HCT116 (cell line): ENCODE measurements around the gene PAX7. TPM values are rescaled to one million over a fixed set of nuclear protein-coding genes. Genes with fewer than 3 reads are reported as not detected.

Source experiments
- ATAC-seq: fragments of 200-7000 bp; cut with Tn5 transposase; 2 replicates; pipeline ENCODE4 v1.9.1; 2020; ENCODE audit warnings: mild to moderate bottlenecking, moderate library complexity
- BruUV-seq: library from RNA; stranded (reverse); fragments of 400-500 nt; replicated peaks from 2 replicates; lab custom pipeline; 2021; lab: Mats Ljungman, UMichigan
- CTCF ChIA-PET: fragments of 300-600 bp; sonication (Branson Sonifier 250); formaldehyde crosslinking; loops from one replicate; lab custom pipeline; 2021; ENCODE audit warnings: antibody characterized with exemption; lab: Charles Lee
- POLR2A ChIA-PET: fragments of 300-600, 350-600 bp; sonication (Branson Sonifier 250); formaldehyde crosslinking; loops from one replicate; lab custom pipeline; 2021; ENCODE audit warnings: antibody characterized with exemption; lab: Charles Lee
- RAD21 ChIA-PET, 2 experiments: fragments of 300-600 bp; sonication (Branson Sonifier 250); formaldehyde crosslinking; loops; one replicate each; lab custom pipeline; 2023; ENCODE audit warnings: low total read pairs in 2 of 2; ENCODE audit not compliant: uncharacterized antibody in 2 of 2, unreplicated experiment in 2 of 2, low non-redundant PET in 1 of 2; lab: Charles Lee
- DNase-seq: peaks from one replicate; pipeline ENCODE4 v3.0.0-alpha.2; 2010; ENCODE audit warnings: low read depth, low spot score
- H2AFZ ChIP-seq: fragments of 200-600 bp; shearing (Covaris generic), sonication (generic); 2 replicates; pipeline ENCODE4 v1.6.1; 2017; ENCODE audit warnings: low read depth, mixed run types, mixed read lengths, antibody characterized with exemption, low read length; ENCODE audit not compliant: poor library complexity, severe bottlenecking
- H3K27ac ChIP-seq: 2 replicates; pipeline ENCODE4 v1.5.1; 2012; ENCODE audit warnings: low read depth, low read length
- H3K27me3 ChIP-seq: fragments of 200-600 bp; sonication (generic); 2 replicates; pipeline ENCODE4 v1.6.1; 2016; ENCODE audit warnings: mixed run types, low read length, mixed read lengths; ENCODE audit not compliant: insufficient read depth
- H3K36me3 ChIP-seq, 2 experiments: fragments of 200-500 bp in 1 of 2; fragments of 200-600 bp in 1 of 2; sonication (Bioruptor generic) in 1 of 2; sonication (generic) in 1 of 2; 2 replicates each; pipeline versions ENCODE4 v1.5.1 to v1.6.1; 2014 to 2016; ENCODE audit warnings: low read length in 2 of 2, inconsistent platforms in 1 of 2, mixed read lengths in 1 of 2, mixed run types in 1 of 2; ENCODE audit not compliant: insufficient read depth in 2 of 2, control insufficient read depth in 1 of 2
- H3K4me1 ChIP-seq, 2 experiments: fragments of 200-600 bp in 1 of 2; sonication (generic) in 1 of 2; 2 replicates each; pipeline versions ENCODE4 v1.5.1 to v1.6.1; 2012 to 2017; ENCODE audit warnings: low read length in 2 of 2, inconsistent platforms in 1 of 2, mild to moderate bottlenecking in 1 of 2, mixed read lengths in 1 of 2, mixed run types in 1 of 2, moderate library complexity in 1 of 2; ENCODE audit not compliant: insufficient read depth in 2 of 2, control insufficient read depth in 1 of 2
- H3K4me2 ChIP-seq: fragments of 200-600 bp; sonication (generic); 2 replicates; pipeline ENCODE4 v1.6.1; 2017; ENCODE audit warnings: mixed run types, low read length, mixed read lengths
- H3K4me3 ChIP-seq, 2 experiments: fragments of 200-600 bp in 1 of 2; sonication (generic) in 1 of 2; replicated peaks in 1 of 2; 2 replicates each; pipeline ENCODE4 v1.5.1; 2011 to 2016; ENCODE audit warnings: low read length in 2 of 2, control low read depth in 1 of 2, low read depth in 1 of 2, mild to moderate bottlenecking in 1 of 2, mixed read lengths in 1 of 2, mixed run types in 1 of 2
- H3K79me2 ChIP-seq: fragments of 200-600 bp; sonication (generic); 2 replicates; pipeline ENCODE4 v1.6.1; 2017; ENCODE audit warnings: mild to moderate bottlenecking, mixed run types, low read length, moderate library complexity, mixed read lengths; ENCODE audit not compliant: insufficient read depth
- H3K9ac ChIP-seq: fragments of 200-600 bp; sonication (generic); 2 replicates; pipeline ENCODE4 v1.6.1; 2016; ENCODE audit warnings: low read length, mixed read lengths
- H3K9me2 ChIP-seq: fragments of 200-600 bp; sonication (generic), shearing (Covaris generic); 2 replicates; pipeline ENCODE4 v1.6.1; 2017; ENCODE audit warnings: mixed run types, mild to moderate bottlenecking, moderate library complexity; ENCODE audit not compliant: insufficient read depth
- H3K9me3 ChIP-seq, 2 experiments: fragments of 200-500 bp in 1 of 2; fragments of 200-600 bp in 1 of 2; sonication (Bioruptor generic) in 1 of 2; sonication (generic) in 1 of 2; 2 replicates each; pipeline ENCODE4 v1.6.1; 2014 to 2017; ENCODE audit warnings: low read length in 2 of 2, mixed read lengths in 2 of 2, inconsistent platforms in 1 of 2, low read depth in 1 of 2, mild to moderate bottlenecking in 1 of 2, mixed run types in 1 of 2, moderate library complexity in 1 of 2; ENCODE audit not compliant: control insufficient read depth in 1 of 2, insufficient read depth in 1 of 2
- H4K20me1 ChIP-seq: fragments of 200-600 bp; sonication (generic), shearing (Covaris generic); 2 replicates; pipeline ENCODE4 v1.6.1; 2017; ENCODE audit warnings: mixed run types, mild to moderate bottlenecking, moderate library complexity; ENCODE audit not compliant: insufficient read depth
- CBX3 ChIP-seq: IDR thresholded peaks from 2 replicates; pipeline ENCODE4 v1.6.1; 2012; ENCODE audit warnings: low read depth
- CEBPB ChIP-seq: IDR thresholded peaks from 2 replicates; pipeline ENCODE4 v1.6.1; 2012; ENCODE audit warnings: low read depth
- ELF1 ChIP-seq: IDR thresholded peaks from 2 replicates; pipeline ENCODE4 v1.6.1; 2012; ENCODE audit warnings: low read depth, borderline replicate concordance
- EZH2 ChIP-seq: fragments of 200-600 bp; sonication (generic); IDR thresholded peaks from 2 replicates; pipeline ENCODE4 v1.6.1; 2017; ENCODE audit warnings: antibody characterized with exemption, mixed run types
- EZH2phosphoT487 ChIP-seq: fragments of 200-600 bp; IDR thresholded peaks from 2 replicates; pipeline ENCODE4 v1.6.1; 2018; ENCODE audit warnings: antibody characterized with exemption, borderline replicate concordance
- POLR2A ChIP-seq: IDR thresholded peaks from 2 replicates; pipeline ENCODE4 v1.7.0; 2011; ENCODE audit warnings: borderline replicate concordance; ENCODE audit not compliant: insufficient read depth, insufficient read length; ENCODE audit errors: extremely low read depth
- POLR2AphosphoS5 ChIP-seq: IDR thresholded peaks from 2 replicates; pipeline ENCODE4 v1.6.1; 2011; ENCODE audit warnings: mild to moderate bottlenecking, low read depth, low read length, moderate library complexity
- RAD21 ChIP-seq: IDR thresholded peaks from 2 replicates; pipeline ENCODE4 v1.6.1; 2012; ENCODE audit warnings: low read depth, mild to moderate bottlenecking
- TCF7L2 ChIP-seq: IDR thresholded peaks from 2 replicates; pipeline ENCODE4 v1.7.0; 2011; ENCODE audit warnings: borderline replicate concordance, inconsistent platforms; ENCODE audit not compliant: insufficient read depth, insufficient read length; ENCODE audit errors: extremely low read depth
- ZBTB33 ChIP-seq: IDR thresholded peaks from 2 replicates; pipeline ENCODE4 v1.6.1; 2011; ENCODE audit warnings: mild to moderate bottlenecking, low read length, moderate library complexity; ENCODE audit not compliant: insufficient replicate concordance; ENCODE audit errors: extremely low read depth
- ZFX ChIP-seq: fragments of 450-650 bp; IDR thresholded peaks from 2 replicates; pipeline ENCODE4 v1.6.1; 2017
- ZNF274 ChIP-seq: fragments of 200-500 bp; sonication (Bioruptor generic); IDR thresholded peaks from 2 replicates; pipeline ENCODE4 v1.6.1; 2014; ENCODE audit warnings: mild to moderate bottlenecking, low read depth, low read length, inconsistent platforms
- intact Hi-C: fragments of 100-400 bp; cut with micrococcal nuclease; formaldehyde crosslinking; loops from 2 replicates; pipeline ENCODE4 v1.10.0; 2022
- total RNA-seq: library from RNA; stranded (reverse); gene quantifications from one replicate; pipeline ENCODE4 v1.2.1, GENCODE V29; 2021; ENCODE audit not compliant: unreplicated experiment
- TF ChIP-seq, protein P1 (sequence below): IDR thresholded peaks from 2 replicates; pipeline ENCODE4 v1.6.1; 2012
- TF ChIP-seq, protein P2 (sequence below), 3 experiments: fragments of 200-600 bp in 1 of 3; sonication (generic) in 1 of 3; IDR thresholded peaks in 2 of 3; conservative IDR thresholded peaks in 1 of 3; 2 replicates each; pipeline ENCODE4 v1.5.1; 2012 to 2017; ENCODE audit warnings: low read depth in 2 of 3, low read length in 2 of 3, antibody characterized with exemption in 1 of 3, borderline replicate concordance in 1 of 3, control low read depth in 1 of 3, mild to moderate bottlenecking in 1 of 3, mixed read lengths in 1 of 3, mixed run types in 1 of 3, moderate library complexity in 1 of 3; ENCODE audit not compliant: insufficient read depth in 1 of 3
- TF ChIP-seq, protein P3 (sequence below): IDR thresholded peaks from 2 replicates; pipeline ENCODE4 v1.6.1; 2012

The PAX7 gene
- total RNA-seq, 1 experiment from 2014 or later = not detected

DNA sequence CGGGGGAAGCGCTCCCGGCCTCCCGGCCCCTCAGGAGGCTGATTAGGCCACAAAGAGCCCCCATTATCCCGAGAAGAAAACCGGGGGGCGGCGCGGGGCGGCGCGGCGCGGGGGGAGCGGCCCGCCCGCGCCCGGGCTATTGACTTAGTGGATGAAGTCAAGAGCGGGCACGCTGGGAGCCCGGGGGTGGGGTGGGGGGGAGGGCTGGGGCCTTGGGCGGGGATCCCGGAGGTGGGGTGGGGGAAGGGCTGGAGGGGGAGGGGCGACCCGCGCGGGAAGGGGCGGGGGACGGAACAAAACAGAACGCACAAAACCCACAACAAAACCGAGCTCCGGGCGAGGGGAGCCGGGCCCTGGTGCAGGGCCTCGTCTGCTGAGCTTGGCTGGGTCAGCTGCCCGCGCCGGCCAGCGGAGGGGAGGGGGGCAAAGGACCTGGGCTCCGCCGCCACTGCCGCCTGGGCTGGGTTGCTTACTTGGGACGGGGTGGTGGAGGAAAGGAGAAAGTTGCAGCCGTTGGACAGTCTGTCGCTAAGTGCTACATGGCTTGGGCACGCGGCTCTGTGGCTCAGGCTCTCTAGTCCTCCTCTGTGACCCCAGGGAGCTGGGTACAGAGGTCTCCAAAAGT lies 16.3 kb downstream of the PAX7 start:
- no peak overlapping the region for H3K4me3 ChIP-seq
- TF ChIP-seq ZNF274 (no peak), ZFX (no peak), CEBPB (no peak), CBX3 (no peak), ELF1 (no peak), EZH2phosphoT487 (no peak), POLR2AphosphoS5 (no peak), RAD21 (no peak), POLR2A (no peak), TCF7L2 (no peak), ZBTB33 (no peak), EZH2 (no peak)
- TF ChIP-seq, protein P1, sequence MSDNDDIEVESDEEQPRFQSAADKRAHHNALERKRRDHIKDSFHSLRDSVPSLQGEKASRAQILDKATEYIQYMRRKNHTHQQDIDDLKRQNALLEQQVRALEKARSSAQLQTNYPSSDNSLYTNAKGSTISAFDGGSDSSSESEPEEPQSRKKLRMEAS = no peak
- TF ChIP-seq, protein P2, sequence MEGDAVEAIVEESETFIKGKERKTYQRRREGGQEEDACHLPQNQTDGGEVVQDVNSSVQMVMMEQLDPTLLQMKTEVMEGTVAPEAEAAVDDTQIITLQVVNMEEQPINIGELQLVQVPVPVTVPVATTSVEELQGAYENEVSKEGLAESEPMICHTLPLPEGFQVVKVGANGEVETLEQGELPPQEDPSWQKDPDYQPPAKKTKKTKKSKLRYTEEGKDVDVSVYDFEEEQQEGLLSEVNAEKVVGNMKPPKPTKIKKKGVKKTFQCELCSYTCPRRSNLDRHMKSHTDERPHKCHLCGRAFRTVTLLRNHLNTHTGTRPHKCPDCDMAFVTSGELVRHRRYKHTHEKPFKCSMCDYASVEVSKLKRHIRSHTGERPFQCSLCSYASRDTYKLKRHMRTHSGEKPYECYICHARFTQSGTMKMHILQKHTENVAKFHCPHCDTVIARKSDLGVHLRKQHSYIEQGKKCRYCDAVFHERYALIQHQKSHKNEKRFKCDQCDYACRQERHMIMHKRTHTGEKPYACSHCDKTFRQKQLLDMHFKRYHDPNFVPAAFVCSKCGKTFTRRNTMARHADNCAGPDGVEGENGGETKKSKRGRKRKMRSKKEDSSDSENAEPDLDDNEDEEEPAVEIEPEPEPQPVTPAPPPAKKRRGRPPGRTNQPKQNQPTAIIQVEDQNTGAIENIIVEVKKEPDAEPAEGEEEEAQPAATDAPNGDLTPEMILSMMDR (IDR thresholded peaks at IDR 0.05 in 2 of 3, conservative IDR thresholded peaks at IDR 0.05 in 1 of 3; ENCODE audit: borderline replicate concordance in 1 of 3, insufficient read depth in 1 of 3, low read depth in 2 of 3, low read length in 2 of 3) = no peak
- TF ChIP-seq, protein P3, sequence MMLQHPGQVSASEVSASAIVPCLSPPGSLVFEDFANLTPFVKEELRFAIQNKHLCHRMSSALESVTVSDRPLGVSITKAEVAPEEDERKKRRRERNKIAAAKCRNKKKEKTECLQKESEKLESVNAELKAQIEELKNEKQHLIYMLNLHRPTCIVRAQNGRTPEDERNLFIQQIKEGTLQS = no peak
- TF ChIP-seq, all 23 proteins: peak for 0
- H3K9me3 ChIP-seq = no peaks in the 10 kb centered on the region
- no peak overlapping the region for H3K9ac ChIP-seq
- no peaks in the 10 kb centered on the region for H4K20me1 ChIP-seq
- no peak overlapping the region for H2AFZ ChIP-seq
- intact Hi-C loops = no loop called here
- no peak overlapping the region for H3K27ac ChIP-seq
- BruUV-seq = no TSS peak
- ChIA-PET CTCF (no interaction called here), POLR2A (no interaction called here), RAD21 (no interaction called here)
- H3K4me2 ChIP-seq = no peak overlapping the region
- H3K9me2 ChIP-seq = no peaks in the 10 kb centered on the region
- ATAC-seq (no peak), DNase-seq (no peak)
- no peaks in the 10 kb centered on the region for H3K36me3 ChIP-seq
- peaks cover 4% of the 10 kb centered on the region; the same call in 1 of the 2 replicates for H3K27me3 ChIP-seq
- H3K79me2 ChIP-seq = no peaks in the 10 kb centered on the region
- H3K4me1 ChIP-seq = peaks cover 3 to 12% of the 10 kb centered on the region in 2 experiments; a peak in 3 of 4 replicates
